HL-60 (cell line): ENCODE results near the gene POU2F2.
A peak's percentile ranks its signal among the peaks of the same experiment; 100 is the strongest.

Source experiments
- POLR2AphosphoS5 ChIP-seq: IDR thresholded peaks from 2 replicates; pipeline ENCODE4 v1.6.1; 2012; ENCODE audit warnings: low read depth
- SPI1 ChIP-seq: IDR thresholded peaks from 2 replicates; pipeline ENCODE4 v1.6.1; 2012; ENCODE audit warnings: low read depth, mild to moderate bottlenecking, borderline replicate concordance
- TF ChIP-seq, protein P1 (sequence below): IDR thresholded peaks from one replicate; pipeline ENCODE4 v1.5.1; 2011; ENCODE audit warnings: low read length, control low read depth, inconsistent platforms; ENCODE audit not compliant: insufficient read depth
- TF ChIP-seq, protein P2 (sequence below): IDR thresholded peaks from 2 replicates; pipeline ENCODE4 v1.6.1; 2012; ENCODE audit warnings: low read depth; ENCODE audit not compliant: insufficient replicate concordance

DNA sequence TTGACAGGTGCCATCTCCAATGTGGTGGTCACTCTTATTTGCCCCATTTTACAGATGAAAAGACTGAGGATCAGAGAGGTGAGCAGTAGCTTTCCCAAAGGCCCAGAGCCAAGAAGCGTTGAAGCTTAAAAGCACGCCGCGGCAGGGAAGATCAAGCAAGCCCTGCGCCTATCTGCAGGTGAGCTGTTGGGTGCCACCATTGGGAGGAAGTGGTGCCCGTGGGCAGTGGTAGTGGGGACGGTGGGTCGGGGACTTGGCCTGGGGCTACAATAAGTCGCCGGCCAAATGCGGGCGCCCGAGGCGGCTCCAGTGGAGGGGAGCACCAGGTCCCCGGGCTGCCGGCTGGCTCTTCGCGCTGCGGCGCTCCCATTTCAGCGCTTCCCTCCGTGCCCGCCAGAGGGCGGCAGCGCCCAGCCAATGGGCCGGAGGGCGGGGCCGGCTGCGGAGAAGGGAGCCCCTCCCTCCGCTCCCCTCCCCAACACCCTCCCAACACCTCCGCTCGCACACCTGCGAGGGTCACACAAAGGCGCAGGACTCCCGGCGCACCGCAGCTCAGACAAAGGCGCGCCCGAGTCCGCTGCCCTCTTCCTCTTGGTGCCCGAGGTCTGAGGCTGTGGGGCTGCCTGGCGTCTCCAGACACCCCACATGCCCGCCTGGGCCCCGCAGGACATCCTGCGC, 744 bp upstream of the POU2F2 start:
- TF ChIP-seq, protein P1, sequence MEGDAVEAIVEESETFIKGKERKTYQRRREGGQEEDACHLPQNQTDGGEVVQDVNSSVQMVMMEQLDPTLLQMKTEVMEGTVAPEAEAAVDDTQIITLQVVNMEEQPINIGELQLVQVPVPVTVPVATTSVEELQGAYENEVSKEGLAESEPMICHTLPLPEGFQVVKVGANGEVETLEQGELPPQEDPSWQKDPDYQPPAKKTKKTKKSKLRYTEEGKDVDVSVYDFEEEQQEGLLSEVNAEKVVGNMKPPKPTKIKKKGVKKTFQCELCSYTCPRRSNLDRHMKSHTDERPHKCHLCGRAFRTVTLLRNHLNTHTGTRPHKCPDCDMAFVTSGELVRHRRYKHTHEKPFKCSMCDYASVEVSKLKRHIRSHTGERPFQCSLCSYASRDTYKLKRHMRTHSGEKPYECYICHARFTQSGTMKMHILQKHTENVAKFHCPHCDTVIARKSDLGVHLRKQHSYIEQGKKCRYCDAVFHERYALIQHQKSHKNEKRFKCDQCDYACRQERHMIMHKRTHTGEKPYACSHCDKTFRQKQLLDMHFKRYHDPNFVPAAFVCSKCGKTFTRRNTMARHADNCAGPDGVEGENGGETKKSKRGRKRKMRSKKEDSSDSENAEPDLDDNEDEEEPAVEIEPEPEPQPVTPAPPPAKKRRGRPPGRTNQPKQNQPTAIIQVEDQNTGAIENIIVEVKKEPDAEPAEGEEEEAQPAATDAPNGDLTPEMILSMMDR, result peak; percentile 82
- TF ChIP-seq POLR2AphosphoS5 (no peak), SPI1 (no peak)
- TF ChIP-seq, protein P2, sequence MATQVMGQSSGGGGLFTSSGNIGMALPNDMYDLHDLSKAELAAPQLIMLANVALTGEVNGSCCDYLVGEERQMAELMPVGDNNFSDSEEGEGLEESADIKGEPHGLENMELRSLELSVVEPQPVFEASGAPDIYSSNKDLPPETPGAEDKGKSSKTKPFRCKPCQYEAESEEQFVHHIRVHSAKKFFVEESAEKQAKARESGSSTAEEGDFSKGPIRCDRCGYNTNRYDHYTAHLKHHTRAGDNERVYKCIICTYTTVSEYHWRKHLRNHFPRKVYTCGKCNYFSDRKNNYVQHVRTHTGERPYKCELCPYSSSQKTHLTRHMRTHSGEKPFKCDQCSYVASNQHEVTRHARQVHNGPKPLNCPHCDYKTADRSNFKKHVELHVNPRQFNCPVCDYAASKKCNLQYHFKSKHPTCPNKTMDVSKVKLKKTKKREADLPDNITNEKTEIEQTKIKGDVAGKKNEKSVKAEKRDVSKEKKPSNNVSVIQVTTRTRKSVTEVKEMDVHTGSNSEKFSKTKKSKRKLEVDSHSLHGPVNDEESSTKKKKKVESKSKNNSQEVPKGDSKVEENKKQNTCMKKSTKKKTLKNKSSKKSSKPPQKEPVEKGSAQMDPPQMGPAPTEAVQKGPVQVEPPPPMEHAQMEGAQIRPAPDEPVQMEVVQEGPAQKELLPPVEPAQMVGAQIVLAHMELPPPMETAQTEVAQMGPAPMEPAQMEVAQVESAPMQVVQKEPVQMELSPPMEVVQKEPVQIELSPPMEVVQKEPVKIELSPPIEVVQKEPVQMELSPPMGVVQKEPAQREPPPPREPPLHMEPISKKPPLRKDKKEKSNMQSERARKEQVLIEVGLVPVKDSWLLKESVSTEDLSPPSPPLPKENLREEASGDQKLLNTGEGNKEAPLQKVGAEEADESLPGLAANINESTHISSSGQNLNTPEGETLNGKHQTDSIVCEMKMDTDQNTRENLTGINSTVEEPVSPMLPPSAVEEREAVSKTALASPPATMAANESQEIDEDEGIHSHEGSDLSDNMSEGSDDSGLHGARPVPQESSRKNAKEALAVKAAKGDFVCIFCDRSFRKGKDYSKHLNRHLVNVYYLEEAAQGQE, result no peak
